ENCODE data around the gene COP1. TPM values are rescaled to one million over a fixed set of nuclear protein-coding genes. Genes with fewer than 3 reads are reported as not detected.

COP1 gene
- polyA plus RNA-seq, 2 of the 4 experiments (the other 2 are of a cell fraction): 21.9 to 42.0 TPM

DNA sequence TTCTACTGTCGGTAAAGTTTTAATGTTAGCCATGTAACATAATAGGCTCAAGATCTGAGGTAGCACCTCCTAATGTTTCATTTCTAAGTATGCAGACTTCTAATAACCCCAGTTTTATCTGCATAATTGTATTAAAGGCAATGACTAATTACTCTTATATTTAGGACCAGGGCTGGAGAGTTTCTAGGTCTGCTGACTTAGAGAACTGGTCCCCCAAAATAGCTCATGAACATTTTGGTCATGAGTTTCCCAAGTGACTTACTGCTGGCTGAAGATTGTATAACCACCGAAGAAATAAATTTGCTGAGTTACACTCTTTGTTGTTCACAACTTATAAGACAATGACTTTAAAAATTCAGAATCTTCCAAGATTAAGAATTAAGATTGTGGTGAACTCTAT lies 265.9 kb downstream of the COP1 start:
- Histone ChIP-seq H3K4me3 (no peak overlapping the region), H3K4me1 (no peaks in the 10 kb centered on the region), H3K27ac (no peak overlapping the region), H3K4me2 (no peak overlapping the region), H3K9me3 (no peaks in the 10 kb centered on the region)
- ATAC-seq: no peak
- POLR2A ChIA-PET: no interaction called here
- no peak for DNase-seq (ENCODE audit: low read depth in 1 of 2, low spot score in 1 of 2)
- CTCF ChIA-PET: no interaction called here
- TF ChIP-seq JUN (IDR thresholded peaks at IDR 0.05) (no peak), POLR2A (IDR thresholded peaks at IDR 0.05; ENCODE audit: low read length) (no peak)
- WGBS (ENCODE audit: missing lambda C conversion rate): 95% methylated on average over 2 of the region's 2 CpGs
- no peak for FAIRE-seq

DNA sequence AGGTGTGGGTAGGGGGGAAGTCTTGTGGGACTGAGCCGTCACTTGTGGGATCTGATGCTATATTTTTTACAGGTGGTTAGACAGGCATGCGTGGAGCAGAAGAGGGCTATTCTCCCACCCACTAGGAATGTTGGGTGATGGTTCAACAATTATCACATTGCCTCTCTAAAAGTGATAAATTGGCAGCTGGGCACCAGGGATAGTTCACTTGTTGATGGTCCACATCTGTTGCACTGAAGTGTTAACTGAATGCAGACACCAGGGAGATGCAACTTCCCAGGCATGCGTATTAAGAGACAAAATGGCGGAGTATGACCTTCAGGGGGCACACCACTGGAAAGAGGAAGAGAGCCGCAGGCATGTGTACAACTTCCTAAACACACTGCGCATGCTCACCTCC lies 270.4 kb downstream of the COP1 start:
- whole genome bisulfite sequencing (ENCODE audit: missing lambda C conversion rate): 95% methylated on average over 6 of the region's 6 CpGs
- Histone ChIP-seq H3K4me1 (no peaks in the 10 kb centered on the region), H3K27ac (no peak overlapping the region), H3K4me3 (no peak overlapping the region), H3K4me2 (no peak overlapping the region), H3K9me3 (no peaks in the 10 kb centered on the region)
- FAIRE-seq (no peak), ATAC-seq (no peak), DNase-seq (ENCODE audit: low read depth in 1 of 2, low spot score in 1 of 2) (no peak)
- ChIA-PET POLR2A (no interaction called here), CTCF (no interaction called here)
- TF ChIP-seq EHF (CRISPR knock-in tag; IDR thresholded peaks at IDR 0.05) (no peak), BHLHE40 (IDR thresholded peaks at IDR 0.05; ENCODE audit: low read depth, low read length) (no peak), GATA3 (IDR thresholded peaks at IDR 0.05; ENCODE audit: borderline replicate concordance) (no peak), MAFK (IDR thresholded peaks at IDR 0.05; ENCODE audit: partially characterized antibody) (no peak), HDAC2 (IDR thresholded peaks at IDR 0.05) (no peak), KDM1A (IDR thresholded peaks at IDR 0.05; ENCODE audit: low read depth) (no peak), SMC3 (IDR thresholded peaks at IDR 0.05) (no peak), NFE2L2 (conservative IDR thresholded peaks at IDR 0.05; ENCODE audit: low read length) (no peak)
- TF ChIP-seq, protein P1, sequence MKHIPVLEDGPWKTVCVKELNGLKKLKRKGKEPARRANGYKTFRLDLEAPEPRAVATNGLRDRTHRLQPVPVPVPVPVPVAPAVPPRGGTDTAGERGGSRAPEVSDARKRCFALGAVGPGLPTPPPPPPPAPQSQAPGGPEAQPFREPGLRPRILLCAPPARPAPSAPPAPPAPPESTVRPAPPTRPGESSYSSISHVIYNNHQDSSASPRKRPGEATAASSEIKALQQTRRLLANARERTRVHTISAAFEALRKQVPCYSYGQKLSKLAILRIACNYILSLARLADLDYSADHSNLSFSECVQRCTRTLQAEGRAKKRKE (CRISPR knock-in tag; IDR thresholded peaks at IDR 0.05; ENCODE audit: low read depth): no peak
- TF ChIP-seq, protein P2, sequence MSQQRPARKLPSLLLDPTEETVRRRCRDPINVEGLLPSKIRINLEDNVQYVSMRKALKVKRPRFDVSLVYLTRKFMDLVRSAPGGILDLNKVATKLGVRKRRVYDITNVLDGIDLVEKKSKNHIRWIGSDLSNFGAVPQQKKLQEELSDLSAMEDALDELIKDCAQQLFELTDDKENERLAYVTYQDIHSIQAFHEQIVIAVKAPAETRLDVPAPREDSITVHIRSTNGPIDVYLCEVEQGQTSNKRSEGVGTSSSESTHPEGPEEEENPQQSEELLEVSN (IDR thresholded peaks at IDR 0.05; ENCODE audit: borderline replicate concordance, low read depth): no peak

DNA sequence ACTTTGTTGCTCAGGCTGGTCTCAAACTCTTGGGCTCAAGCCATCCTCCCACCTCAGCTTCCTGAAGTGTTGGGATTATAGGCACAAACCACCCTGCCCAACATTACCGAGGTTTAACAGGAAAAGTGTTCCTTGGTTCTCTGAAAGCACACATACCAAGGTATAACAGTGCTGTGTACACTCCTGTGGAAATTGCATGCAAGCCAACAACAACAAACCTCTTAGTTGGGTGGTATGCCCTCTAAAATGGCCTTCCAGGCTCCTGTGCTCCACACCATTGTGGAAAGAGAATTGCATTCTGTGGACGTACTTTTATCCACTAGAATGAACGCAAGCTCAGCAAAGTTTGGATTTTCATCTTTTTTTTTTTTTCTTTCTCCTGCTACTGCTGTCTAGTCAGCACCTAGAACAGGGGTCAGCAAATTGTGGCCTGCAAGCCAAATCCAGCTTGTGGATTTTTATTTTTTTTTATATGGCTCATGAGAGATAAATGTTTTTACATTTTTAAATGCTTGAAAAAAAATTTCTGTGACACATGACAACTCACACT lies 271.4 kb downstream of the COP1 start:
- no peak overlapping the region for H3K27ac ChIP-seq
- no peaks in the 10 kb centered on the region for H3K4me1 ChIP-seq
- ChIA-PET POLR2A (no interaction called here), CTCF (interaction anchor here (0.6 to 0.8 kb wide), 2 partner anchors 114 to 789 kb away, joined by 3 read pairs; no protein-coding TSS in a partner anchor)
- FAIRE-seq: no peak
- WGBS (ENCODE audit: missing lambda C conversion rate): 66% methylated on average over 3 of the region's 3 CpGs
- TF ChIP-seq MAFK (IDR thresholded peaks at IDR 0.05; ENCODE audit: partially characterized antibody) (peak; percentile 49), FOXS1 (CRISPR knock-in tag; IDR thresholded peaks at IDR 0.05) (no peak)
- H3K4me3 ChIP-seq: no peak overlapping the region
- no peak for ATAC-seq
- no peak for DNase-seq (ENCODE audit: low read depth in 1 of 2, low spot score in 1 of 2)
- no peak overlapping the region for H3K4me2 ChIP-seq
- no peaks in the 10 kb centered on the region for H3K9me3 ChIP-seq

DNA sequence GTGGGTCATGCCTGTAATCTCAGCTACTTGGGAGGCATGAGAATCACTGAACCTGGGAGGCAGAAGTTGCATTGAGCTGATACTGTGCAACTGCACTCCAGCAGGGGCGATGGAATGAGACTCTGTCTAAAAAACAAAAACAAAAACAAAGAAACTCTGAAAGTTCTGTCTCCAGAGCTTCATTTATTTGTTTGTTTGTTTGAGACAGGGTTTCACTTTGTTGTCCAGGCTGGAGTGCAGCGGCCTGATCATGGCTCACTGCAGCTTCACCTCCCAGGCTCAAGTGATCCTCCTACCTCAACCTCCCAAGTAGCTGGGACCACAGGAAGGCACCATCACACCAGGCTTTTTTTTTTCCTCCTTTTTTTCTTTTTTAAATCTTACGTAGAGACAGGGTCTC lies 271.9 kb downstream of the COP1 start:
- Histone ChIP-seq H3K9me3 (no peaks in the 10 kb centered on the region), H3K4me3 (no peak overlapping the region), H3K4me2 (no peak overlapping the region), H3K4me1 (no peaks in the 10 kb centered on the region), H3K27ac (no peak overlapping the region)
- 89% methylated on average over 3 of the region's 3 CpGs for WGBS (ENCODE audit: missing lambda C conversion rate)
- TF ChIP-seq BHLHE40 (IDR thresholded peaks at IDR 0.05; ENCODE audit: low read depth, low read length) (no peak), ESRRA (IDR thresholded peaks at IDR 0.05; ENCODE audit: borderline replicate concordance, low read length) (no peak), EHF (CRISPR knock-in tag; IDR thresholded peaks at IDR 0.05) (no peak), MYC (IDR thresholded peaks at IDR 0.05; ENCODE audit: borderline replicate concordance, low read length) (no peak), GATA3 (IDR thresholded peaks at IDR 0.05; ENCODE audit: borderline replicate concordance) (no peak), JUNB (IDR thresholded peaks at IDR 0.05) (no peak), CBX2 (IDR thresholded peaks at IDR 0.05; ENCODE audit: borderline replicate concordance, low read depth) (no peak), RNF2 (IDR thresholded peaks at IDR 0.05; ENCODE audit: borderline replicate concordance, low read depth) (no peak), SREBF2 (IDR thresholded peaks at IDR 0.05) (no peak), TFCP2L1 (CRISPR knock-in tag; IDR thresholded peaks at IDR 0.05) (no peak), RARB (CRISPR knock-in tag; IDR thresholded peaks at IDR 0.05) (no peak), TP53 (CRISPR knock-in tag; IDR thresholded peaks at IDR 0.05) (no peak)
- TF ChIP-seq, protein P3, sequence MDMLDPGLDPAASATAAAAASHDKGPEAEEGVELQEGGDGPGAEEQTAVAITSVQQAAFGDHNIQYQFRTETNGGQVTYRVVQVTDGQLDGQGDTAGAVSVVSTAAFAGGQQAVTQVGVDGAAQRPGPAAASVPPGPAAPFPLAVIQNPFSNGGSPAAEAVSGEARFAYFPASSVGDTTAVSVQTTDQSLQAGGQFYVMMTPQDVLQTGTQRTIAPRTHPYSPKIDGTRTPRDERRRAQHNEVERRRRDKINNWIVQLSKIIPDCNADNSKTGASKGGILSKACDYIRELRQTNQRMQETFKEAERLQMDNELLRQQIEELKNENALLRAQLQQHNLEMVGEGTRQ (IDR thresholded peaks at IDR 0.05): no peak
- TF ChIP-seq, protein P4, sequence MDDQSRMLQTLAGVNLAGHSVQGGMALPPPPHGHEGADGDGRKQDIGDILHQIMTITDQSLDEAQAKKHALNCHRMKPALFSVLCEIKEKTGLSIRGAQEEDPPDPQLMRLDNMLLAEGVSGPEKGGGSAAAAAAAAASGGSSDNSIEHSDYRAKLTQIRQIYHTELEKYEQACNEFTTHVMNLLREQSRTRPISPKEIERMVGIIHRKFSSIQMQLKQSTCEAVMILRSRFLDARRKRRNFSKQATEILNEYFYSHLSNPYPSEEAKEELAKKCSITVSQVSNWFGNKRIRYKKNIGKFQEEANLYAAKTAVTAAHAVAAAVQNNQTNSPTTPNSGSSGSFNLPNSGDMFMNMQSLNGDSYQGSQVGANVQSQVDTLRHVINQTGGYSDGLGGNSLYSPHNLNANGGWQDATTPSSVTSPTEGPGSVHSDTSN (IDR thresholded peaks at IDR 0.05): no peak
- TF ChIP-seq, protein P2 (IDR thresholded peaks at IDR 0.05; ENCODE audit: borderline replicate concordance, low read depth): no peak
- POLR2A ChIA-PET: no interaction called here
- no peak for ATAC-seq
- FAIRE-seq: no peak
- CTCF ChIA-PET: interaction anchor here (0.6 kb wide), 2 partner anchors 114 to 130 kb away, joined by 3 read pairs; no protein-coding TSS in a partner anchor
- no peak for DNase-seq (ENCODE audit: low read depth in 1 of 2, low spot score in 1 of 2)

Measured in A549 (cell line).